GM18511 (cell line): ENCODE data around the gene CDH2.

Source experiments
- ATAC-seq: cut with Tn5 transposase; IDR thresholded peaks from one replicate; pipeline ENCODE4 v1.9.1; 2021; ENCODE audit warnings: mild to moderate bottlenecking, moderate library complexity; ENCODE audit not compliant: unreplicated experiment

Gene CDH2

DNA sequence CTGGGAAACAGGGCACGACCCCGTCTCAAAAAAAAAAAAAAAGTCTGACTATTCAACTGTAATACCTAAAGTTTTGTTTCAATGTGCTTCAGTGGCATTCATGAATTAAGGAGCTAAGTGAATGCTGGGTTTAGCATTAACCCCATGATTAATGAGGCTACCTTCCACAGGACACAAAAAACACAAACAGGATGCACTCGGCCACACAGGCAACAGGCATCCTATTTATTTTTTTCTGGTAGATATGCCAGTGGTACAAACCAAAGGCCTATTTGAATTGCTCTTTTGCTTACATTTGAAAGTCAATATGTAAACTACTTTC, 48.3 kb downstream of the CDH2 start:
- no peak for ATAC-seq

DNA sequence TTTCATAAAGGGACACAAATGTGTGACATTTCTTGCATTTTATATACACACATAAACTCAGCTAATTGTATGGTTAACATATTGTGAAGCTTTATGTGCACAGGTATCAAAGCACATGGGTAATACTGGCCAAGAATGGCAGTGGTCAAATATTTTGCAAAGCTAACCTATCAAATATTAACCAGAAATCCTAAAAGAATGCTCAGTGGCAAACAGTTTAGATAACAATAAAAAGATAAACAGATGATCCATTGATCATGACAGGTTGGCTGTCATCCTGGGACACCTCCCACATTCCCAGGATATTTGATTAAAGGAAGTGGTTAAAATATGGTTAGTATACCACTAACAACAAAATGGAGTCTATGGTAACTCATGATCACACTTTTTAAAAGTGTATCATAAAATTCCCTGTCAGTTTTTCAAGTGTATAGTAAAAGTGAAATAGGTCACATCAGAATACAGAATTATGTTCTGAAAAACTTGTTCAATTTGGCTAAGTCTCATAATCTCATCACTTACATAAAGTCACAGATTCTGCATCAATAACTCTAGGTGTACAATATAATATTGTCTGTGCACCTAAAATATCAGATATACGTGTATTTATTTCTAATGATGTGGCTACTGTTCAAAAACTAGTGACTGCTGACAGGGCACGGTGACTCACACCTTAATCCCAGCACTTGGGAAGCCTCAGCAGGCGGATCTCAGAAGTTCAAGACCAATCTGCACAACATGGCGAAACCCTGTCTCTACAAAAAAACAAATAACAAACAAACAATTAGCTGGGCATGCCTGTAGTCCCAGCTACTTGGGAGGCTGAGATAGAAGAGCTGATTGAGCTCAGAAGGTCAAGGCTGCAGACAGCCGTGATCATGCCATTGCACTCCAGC, 48.9 kb downstream of the CDH2 start:
- no peak for ATAC-seq

DNA sequence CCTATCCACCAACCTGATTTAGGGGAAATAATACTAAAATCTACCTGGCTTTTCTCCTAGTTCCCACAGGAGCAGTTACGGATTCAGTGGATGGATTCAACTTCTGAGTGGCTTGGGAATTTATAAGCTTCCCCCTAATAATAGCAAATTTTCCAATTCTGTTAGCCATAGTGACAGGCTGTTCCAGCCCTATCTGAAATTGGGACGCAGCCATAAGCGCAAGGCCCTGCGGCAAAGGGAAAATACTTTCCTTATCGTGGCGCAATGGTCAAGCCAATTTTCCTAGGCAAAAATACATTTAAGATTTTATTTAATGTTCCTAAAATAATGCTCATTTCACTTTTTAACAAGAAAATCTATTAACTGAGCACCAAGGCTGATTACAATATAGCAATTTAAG, 49.7 kb downstream of the CDH2 start:
- no peak for ATAC-seq

DNA sequence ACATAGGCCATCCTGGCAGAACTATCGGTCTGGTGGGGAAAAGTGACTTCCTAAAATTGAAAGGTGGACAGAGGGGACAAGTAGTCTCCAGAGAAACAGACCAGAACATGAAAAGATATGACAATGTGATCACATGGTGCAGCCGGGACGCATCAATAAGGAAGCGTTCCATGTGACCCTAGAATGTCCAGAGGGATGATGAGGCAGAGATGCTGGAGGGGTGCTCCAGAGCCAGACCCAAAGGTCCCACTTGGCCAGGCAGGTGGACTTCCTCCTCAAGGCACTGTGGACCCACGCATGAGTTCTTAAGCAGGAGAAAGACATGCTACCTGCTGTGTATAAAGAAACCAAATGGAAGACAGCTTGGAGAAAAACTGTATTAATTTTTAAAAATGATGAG, 50.2 kb downstream of the CDH2 start:
- ATAC-seq = no peak

- no peak for ATAC-seq
Measured at GRCh38 chr18:28125051-28125450, 51.9 kb downstream of the CDH2 start.

GRCh38 chr18:28124131-28125029, 52.5 kb downstream of the CDH2 start:
- no peak for ATAC-seq

DNA sequence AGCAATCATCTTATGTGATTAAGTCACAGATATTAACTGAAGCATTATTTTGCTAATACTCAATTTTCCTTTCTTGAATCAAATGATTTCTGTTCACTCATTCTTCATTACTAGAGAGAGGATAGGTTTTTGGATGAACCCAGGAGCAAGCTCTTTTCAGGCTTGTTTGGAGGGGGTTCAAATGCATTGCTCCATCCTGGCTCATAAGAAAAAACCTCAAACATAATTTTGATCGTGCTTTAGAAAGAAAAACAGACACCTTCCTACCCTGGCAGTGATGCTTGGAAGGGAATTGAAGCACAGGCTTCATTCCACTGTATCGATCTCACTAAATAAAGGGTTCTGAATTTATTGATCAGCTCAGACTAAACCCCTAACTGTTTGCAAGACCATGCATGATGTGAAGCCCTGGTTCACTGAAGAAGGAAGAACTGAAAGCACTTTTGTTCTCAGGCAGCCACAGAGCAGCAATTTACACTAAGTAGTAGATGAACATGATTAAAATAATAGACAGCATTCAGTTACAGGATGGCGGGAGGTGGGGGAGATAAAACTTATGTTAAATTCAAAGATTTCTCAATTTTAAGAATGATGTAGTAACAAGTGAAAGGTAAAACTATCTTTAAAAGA, 53.4 kb downstream of the CDH2 start:
- ATAC-seq = no peak

GRCh38 chr18:28120828-28121515, 56.0 kb downstream of the CDH2 start:
- ATAC-seq = no peak

DNA sequence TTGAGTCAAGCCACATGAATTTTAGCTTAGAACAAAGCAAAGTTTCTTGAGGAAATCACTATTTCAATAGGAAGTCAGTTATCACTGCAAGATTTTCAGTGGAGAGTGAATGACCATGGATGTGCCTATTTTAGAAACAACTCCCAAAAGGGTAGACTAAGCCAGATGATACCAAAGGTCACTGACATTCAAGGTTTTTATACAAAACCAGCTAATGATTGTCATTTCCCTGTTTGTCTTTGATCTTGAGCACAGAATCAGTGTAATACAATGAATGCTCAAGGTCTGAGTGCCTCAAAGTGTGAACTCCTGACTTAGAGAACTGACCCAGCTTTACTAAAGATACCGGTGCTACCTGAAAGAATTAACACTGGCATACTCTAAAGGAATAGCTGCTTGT, 60.5 kb downstream of the CDH2 start:
- ATAC-seq = no peak

GRCh38 chr18:28115149-28115550, 61.8 kb downstream of the CDH2 start:
- no peak for ATAC-seq

DNA sequence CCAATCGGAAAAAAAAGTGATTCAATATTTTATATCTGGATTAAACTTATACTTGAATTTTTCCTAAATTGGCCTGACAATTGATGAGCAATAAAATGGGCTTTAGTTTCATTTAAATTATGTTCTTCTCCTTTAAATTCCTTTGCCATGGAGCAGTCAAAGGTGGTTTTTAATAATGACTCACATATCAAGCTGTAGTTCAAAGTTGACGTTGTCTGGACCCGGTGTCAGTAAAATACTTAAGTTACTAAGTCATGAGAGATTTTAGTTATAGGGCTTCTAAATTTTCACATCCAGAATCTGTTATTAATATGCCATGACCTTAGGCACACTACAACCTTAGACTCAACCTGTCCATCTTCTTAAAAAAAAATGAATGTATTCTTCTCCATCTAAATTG, 62.5 kb downstream of the CDH2 start:
- ATAC-seq = no peak

- ATAC-seq = no peak
Measured at GRCh38 chr18:28113271-28114029, 63.5 kb downstream of the CDH2 start.

DNA sequence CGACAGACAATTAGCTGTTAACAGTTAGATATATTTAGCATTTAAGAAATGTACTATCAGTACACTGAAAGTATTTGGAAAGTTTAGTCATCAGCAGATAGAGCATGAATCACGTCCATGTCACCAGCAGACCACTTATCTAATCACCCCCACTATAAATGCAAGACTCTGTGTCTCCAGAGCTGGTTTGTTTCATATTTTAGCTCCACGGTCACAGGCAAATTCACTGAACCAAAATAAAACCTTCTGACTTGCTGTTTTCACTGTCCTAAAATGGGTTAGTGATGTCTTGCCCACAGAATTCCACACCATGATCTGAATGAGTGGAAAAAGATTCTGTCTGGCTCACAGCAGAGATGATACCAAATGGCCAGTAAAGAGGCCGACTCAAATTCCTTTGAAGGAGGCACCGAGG, 64.9 kb downstream of the CDH2 start:
- ATAC-seq = no peak

GRCh38 chr18:28110924-28111323, 66.0 kb downstream of the CDH2 start:
- ATAC-seq = no peak

DNA sequence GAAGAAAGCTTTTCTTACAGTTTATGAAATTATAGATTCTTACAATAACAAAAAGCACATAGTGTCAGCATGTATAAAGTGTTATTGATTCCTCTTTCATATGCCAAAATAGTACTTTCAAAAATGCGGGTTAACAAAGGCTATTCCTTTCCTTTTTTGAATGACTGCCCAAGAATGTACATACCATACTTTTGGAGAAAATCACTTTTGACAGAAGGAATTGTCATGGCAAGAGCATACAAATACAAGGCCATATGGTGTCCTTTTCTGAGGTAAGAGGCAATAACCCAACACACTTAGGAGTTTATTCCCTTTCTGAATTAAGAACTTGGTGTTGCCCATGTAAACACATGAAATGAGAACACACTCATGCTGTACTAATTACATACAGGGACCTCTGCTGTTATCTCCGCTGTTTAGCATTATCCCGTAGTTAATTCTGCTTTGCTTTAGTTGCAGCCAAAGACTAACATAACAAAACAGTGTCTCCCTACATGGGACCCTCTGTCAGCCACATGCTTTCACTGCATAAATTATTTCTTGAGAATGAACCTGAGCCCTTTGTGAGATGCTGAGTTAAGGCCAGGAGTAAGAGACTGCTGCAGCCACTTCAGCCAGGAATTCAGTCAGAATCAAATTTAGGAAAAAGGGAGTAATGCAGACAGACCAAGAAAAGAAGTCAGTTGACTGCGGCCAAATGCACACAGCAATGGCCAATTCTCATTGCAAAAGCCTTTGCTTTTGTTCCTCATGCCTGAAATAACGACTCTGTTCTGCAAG, 67.0 kb downstream of the CDH2 start:
- ATAC-seq = no peak

DNA sequence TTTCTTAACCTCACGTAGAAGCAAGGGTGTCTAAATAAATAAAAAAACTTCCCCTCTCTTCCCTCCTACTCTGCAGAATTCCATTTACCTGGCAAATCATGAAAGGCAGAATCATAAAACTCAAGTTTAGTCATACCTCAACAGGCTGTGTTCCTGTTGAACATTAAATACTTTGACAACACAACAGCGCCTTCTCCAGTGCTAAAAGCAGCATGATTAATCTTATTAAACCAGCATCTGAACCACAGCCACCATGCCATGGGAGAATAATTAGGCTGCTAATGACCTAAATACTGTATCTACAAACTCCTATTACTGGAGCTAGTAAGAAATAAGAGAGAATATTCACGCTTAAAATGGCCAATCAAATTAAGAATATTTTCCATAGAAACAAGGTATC, 68.1 kb downstream of the CDH2 start:
- ATAC-seq = no peak

- no peak for ATAC-seq
Measured at GRCh38 chr18:28108254-28108653, 68.7 kb downstream of the CDH2 start.

DNA sequence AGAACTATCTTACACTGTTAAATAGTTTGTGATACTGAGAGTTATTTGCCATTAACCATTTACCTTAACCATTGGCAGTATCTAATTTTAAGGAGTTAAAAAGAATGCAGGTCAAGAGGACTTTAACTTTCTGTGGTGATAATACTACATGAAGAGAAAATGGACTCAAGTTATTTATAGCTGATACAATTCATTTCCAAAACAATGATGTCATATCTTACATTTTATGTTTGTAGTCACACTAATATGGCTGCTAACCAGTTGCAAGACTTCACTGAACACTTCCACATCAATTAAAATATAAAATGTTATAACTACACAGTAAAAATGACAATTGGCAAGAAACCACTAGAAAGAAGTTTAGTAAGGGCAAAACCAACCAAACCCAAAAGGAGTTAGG, 77.7 kb downstream of the CDH2 start:
- no peak for ATAC-seq

DNA sequence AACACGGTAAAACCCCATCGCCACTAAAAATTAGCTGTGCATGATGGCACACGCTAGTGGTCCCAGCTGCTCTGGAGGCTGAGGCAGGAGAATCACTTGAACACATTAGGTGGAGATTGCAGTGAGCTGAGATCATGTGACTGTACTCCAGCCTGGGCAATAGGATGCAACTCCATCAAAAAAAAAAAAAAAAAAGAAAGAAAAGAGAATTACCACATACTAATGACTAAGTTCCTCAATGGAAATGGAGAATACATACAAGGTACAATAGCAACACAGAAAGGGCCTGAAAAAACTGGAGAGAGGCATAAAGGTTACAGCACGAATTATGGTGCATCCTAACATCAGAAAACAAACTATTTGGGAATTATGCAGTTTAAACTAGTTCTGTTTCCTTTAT, 81.3 kb downstream of the CDH2 start:
- no peak for ATAC-seq

- ATAC-seq = no peak
Measured at GRCh38 chr18:28095041-28095440, 81.9 kb downstream of the CDH2 start.
